Sigmoid colon (tissue), 4 donors: ENCODE data around the gene C1QTNF1.

Experiments used
- EP300 ChIP-seq, 4 donors: sonication (generic); formaldehyde crosslinking; IDR thresholded peaks; one replicate each; pipeline ENCODE4 v1.6.1; 2017; ENCODE audit warnings: antibody characterized with exemption in 4 of 4
- POLR2A ChIP-seq, 2 donors: fragments of 450-650 bp; IDR thresholded peaks; one replicate each; pipeline ENCODE4 v1.6.1; 2016; ENCODE audit warnings: antibody characterized with exemption in 2 of 2, mild to moderate bottlenecking in 2 of 2, moderate library complexity in 2 of 2
- POLR2AphosphoS5 ChIP-seq, 4 donors: sonication (generic); formaldehyde crosslinking; IDR thresholded peaks; one replicate each; pipeline ENCODE4 v1.6.1; 2017; ENCODE audit warnings: antibody characterized with exemption in 4 of 4
- TF ChIP-seq, protein P1 (sequence below), 4 experiments: fragments of 450-650 bp in 3 of 4; fragments of 200-600 bp in 1 of 4; IDR thresholded peaks; one replicate each; pipeline ENCODE4 v1.5.1; 2016 to 2019; ENCODE audit warnings: antibody characterized with exemption in 4 of 4, mild to moderate bottlenecking in 3 of 4, moderate library complexity in 2 of 4

DNA sequence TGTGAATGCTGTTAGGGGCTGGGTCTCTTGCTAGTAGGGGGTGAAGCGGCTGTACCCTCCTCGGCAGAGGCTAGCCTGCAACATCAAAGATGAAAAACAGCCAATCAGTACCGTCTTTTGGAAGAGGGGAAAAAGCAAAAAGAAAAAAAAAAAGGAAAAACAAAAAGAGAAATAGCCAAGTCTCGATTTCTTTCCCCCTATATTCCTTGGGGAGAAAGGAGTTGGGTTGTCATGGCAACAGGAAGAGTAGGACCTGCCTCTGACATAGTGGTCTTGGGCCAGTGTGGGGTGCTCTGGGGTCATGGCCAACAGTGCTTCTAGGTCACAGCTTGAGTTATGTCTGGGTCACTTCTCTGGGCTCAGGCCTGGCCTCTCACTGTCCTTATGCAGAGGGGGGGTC, 68.6 kb downstream of the C1QTNF1 start:
- TF ChIP-seq, protein P1, sequence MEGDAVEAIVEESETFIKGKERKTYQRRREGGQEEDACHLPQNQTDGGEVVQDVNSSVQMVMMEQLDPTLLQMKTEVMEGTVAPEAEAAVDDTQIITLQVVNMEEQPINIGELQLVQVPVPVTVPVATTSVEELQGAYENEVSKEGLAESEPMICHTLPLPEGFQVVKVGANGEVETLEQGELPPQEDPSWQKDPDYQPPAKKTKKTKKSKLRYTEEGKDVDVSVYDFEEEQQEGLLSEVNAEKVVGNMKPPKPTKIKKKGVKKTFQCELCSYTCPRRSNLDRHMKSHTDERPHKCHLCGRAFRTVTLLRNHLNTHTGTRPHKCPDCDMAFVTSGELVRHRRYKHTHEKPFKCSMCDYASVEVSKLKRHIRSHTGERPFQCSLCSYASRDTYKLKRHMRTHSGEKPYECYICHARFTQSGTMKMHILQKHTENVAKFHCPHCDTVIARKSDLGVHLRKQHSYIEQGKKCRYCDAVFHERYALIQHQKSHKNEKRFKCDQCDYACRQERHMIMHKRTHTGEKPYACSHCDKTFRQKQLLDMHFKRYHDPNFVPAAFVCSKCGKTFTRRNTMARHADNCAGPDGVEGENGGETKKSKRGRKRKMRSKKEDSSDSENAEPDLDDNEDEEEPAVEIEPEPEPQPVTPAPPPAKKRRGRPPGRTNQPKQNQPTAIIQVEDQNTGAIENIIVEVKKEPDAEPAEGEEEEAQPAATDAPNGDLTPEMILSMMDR (IDR thresholded peaks at IDR 0.05), result no peak
- TF ChIP-seq POLR2A (IDR thresholded peaks at IDR 0.05) (no peak), POLR2AphosphoS5 (IDR thresholded peaks at IDR 0.05) (no peak), EP300 (IDR thresholded peaks at IDR 0.05) (no peak)
